T-cell (primary cell): ENCODE measurements around the gene MLH1. TPM values are rescaled to one million over a fixed set of nuclear protein-coding genes. Genes with fewer than 3 reads are reported as not detected.

ENCODE experiments used
- ATAC-seq, 4 experiments: fragments of 200-7000 bp in 3 of 4; fragments of 150-1000 bp in 1 of 4; cut with Tn5 transposase; replicated peaks in 1 of 4; 1 replicate in 3 of 4; 2 replicates in 1 of 4; pipeline ENCODE4 v1.10.0; 2021; ENCODE audit warnings: moderate library complexity in 3 of 4, mild to moderate bottlenecking in 2 of 4, moderate number of reproducible peaks in 1 of 4
- CTCF ChIA-PET, 2 donors: fragments of 300-600 bp; sonication (Branson Sonifier 250); formaldehyde crosslinking; loops; one replicate each; lab custom pipeline; 2022; ENCODE audit warnings: antibody characterized with exemption in 2 of 2; lab: Charles Lee
- POLR2A ChIA-PET, 2 donors: fragments of 300-600 bp; sonication (Branson Sonifier 250); formaldehyde crosslinking; loops; one replicate each; lab custom pipeline; 2022; ENCODE audit warnings: antibody characterized with exemption in 2 of 2; lab: Charles Lee
- DNase-seq, 35 experiments: peaks; one replicate each; pipeline versions ENCODE4 v3.0.0 to v3.0.0-alpha.2; 2013 to 2023
- H3K27ac ChIP-seq: one replicate; pipeline ENCODE4 v1.5.1; 2013; ENCODE audit warnings: low read length
- H3K27me3 ChIP-seq, 2 experiments: replicated peaks in 1 of 2; 1 replicate in 1 of 2; 2 replicates in 1 of 2; pipeline versions ENCODE4 v1.6.1 to v1.7.0; 2013; ENCODE audit warnings: low read length in 1 of 2, mixed read lengths in 1 of 2; ENCODE audit not compliant: control insufficient read depth in 2 of 2, insufficient read depth in 2 of 2; ENCODE audit errors: extremely low read depth in 1 of 2
- H3K36me3 ChIP-seq, 2 donors: 1 replicate in 1 of 2; 2 replicates in 1 of 2; pipeline versions ENCODE4 v1.6.1 to v1.7.0; 2013; ENCODE audit warnings: low read length in 1 of 2; ENCODE audit not compliant: control insufficient read depth in 2 of 2, insufficient read depth in 1 of 2; ENCODE audit errors: extremely low read depth in 1 of 2
- H3K4me1 ChIP-seq, 2 experiments: 1 replicate in 1 of 2; 2 replicates in 1 of 2; pipeline versions ENCODE4 v1.6.1 to v1.7.0; 2013; ENCODE audit warnings: low read length in 2 of 2, mixed read lengths in 1 of 2; ENCODE audit not compliant: insufficient read depth in 2 of 2, control insufficient read depth in 1 of 2; ENCODE audit errors: extremely low read depth in 1 of 2
- H3K4me3 ChIP-seq, 2 donors: 1 replicate in 1 of 2; 2 replicates in 1 of 2; pipeline versions ENCODE4 v1.5.1 to v1.7.0; 2013; ENCODE audit warnings: mild to moderate bottlenecking in 2 of 2, low read length in 1 of 2, moderate library complexity in 1 of 2; ENCODE audit not compliant: control insufficient read depth in 1 of 2; ENCODE audit errors: extremely low read depth in 1 of 2
- H3K9me3 ChIP-seq: 2 replicates; pipeline ENCODE4 v1.7.0; 2013
- H3K27ac Mint-ChIP-seq, 2 donors: one replicate each; pipeline ENCODE4 v1.8.0; 2020 to 2021; ENCODE audit warnings: mild to moderate bottlenecking in 2 of 2, mixed read lengths in 2 of 2
- H3K27me3 Mint-ChIP-seq, 2 donors: one replicate each; pipeline ENCODE4 v1.8.0; 2021 to 2022; ENCODE audit warnings: mixed read lengths in 2 of 2
- H3K36me3 Mint-ChIP-seq: one replicate; pipeline ENCODE4 v1.8.0; 2021; ENCODE audit warnings: mixed read lengths
- H3K4me1 Mint-ChIP-seq, 3 donors: one replicate each; pipeline ENCODE4 v1.8.0; 2020 to 2022; ENCODE audit warnings: mixed read lengths in 3 of 3, mild to moderate bottlenecking in 1 of 3
- H3K4me3 Mint-ChIP-seq, 3 donors: one replicate each; pipeline ENCODE4 v1.8.0; 2020 to 2022; ENCODE audit warnings: mild to moderate bottlenecking in 3 of 3, mixed read lengths in 3 of 3, moderate library complexity in 3 of 3
- H3K9me3 Mint-ChIP-seq, 3 donors: one replicate each; pipeline ENCODE4 v1.8.0; 2020 to 2022; ENCODE audit warnings: mixed read lengths in 3 of 3
- WGBS: methylation state at CpG from one replicate; pipeline ENCODE4 v1.1.5; 2013; ENCODE audit warnings: missing lambda C conversion rate; ENCODE audit not compliant: insufficient coverage; 5-methylcytosine and 5-hydroxymethylcytosine counted together
- total RNA-seq, 35 experiments: library from RNA in 6 of 35; stranded (reverse) in 6 of 35; fragments of 120-200 nt in 1 of 35; gene quantifications; one replicate each; pipeline versions ENCODE4 v1.2.1 to v1.2.4 and lab custom pipeline; 2013 to 2026

The MLH1 gene
- total RNA-seq, 5 donors from 2014 or later (not counting 1 experiment from before 2014, with no cell fraction given), result 24.7 to 32.4 (median 28.6) TPM

DNA sequence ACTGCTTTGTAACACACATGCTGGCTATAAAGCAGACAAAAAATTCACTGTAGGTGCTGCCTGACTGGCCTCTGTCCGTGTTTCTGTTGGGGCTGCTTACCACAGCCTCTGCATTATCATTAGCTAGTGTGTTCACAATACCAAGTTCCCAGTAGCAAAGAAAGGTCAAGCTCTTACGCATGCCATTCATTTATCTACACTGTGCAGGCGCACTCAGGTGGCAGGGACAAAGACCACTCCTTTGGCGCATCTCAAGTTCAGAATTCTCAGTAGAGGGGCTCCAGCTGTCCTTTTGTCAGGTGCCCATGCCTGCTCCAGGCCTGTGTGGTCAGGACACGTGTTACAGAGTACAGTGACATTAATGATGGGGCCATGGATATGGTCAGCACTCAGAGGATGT, 22.3 kb downstream of the MLH1 start:
- Histone ChIP-seq H3K27me3 (no peaks in the 10 kb centered on the region), H3K4me1 (no peaks in the 10 kb centered on the region), H3K9me3 (no peaks in the 10 kb centered on the region), H3K36me3 (peaks cover 5 to 77% of the 10 kb centered on the region in 2 donors), H3K27ac (no peak overlapping the region), H3K4me3 (no peak overlapping the region)
- H3K27ac Mint-ChIP-seq, result no peak overlapping the region
- H3K36me3 Mint-ChIP-seq, result peaks cover 66% of the 10 kb centered on the region
- ATAC-seq (no peak), DNase-seq (no peak)
- POLR2A ChIA-PET, result no interaction called here
- H3K9me3 Mint-ChIP-seq, result no peaks in the 10 kb centered on the region
- H3K4me1 Mint-ChIP-seq, result no peaks in the 10 kb centered on the region
- CTCF ChIA-PET, result interaction anchor here in 1 of 2 donors (0.6 kb wide), 1 partner anchor 23 kb away, joined by 3 read pairs; the partner anchor contains the start of gene EPM2AIP1
- no peaks in the 10 kb centered on the region for H3K27me3 Mint-ChIP-seq
- H3K4me3 Mint-ChIP-seq, result no peak overlapping the region
- WGBS, result 90% methylated on average over 2 of the region's 5 CpGs

- Histone ChIP-seq H3K4me3 (no peak overlapping the region), H3K27ac (no peak overlapping the region), H3K9me3 (no peaks in the 10 kb centered on the region), H3K4me1 (no peaks in the 10 kb centered on the region), H3K36me3 (peaks cover 13 to 77% of the 10 kb centered on the region in 2 donors), H3K27me3 (no peaks in the 10 kb centered on the region)
- Mint-ChIP-seq H3K27ac (no peak overlapping the region), H3K4me1 (peaks cover 0 to 4% (median 0%) of the 10 kb centered on the region in 3 donors), H3K4me3 (no peak overlapping the region), H3K36me3 (peaks cover 68% of the 10 kb centered on the region), H3K27me3 (no peaks in the 10 kb centered on the region), H3K9me3 (no peaks in the 10 kb centered on the region)
- DNase-seq (no peak), ATAC-seq (no peak)
- POLR2A ChIA-PET, result no interaction called here
- CTCF ChIA-PET, result no interaction called here
- no CpG with 5 or more reads among the region's 8 CpGs for WGBS
These were observed 23.6 kb downstream of the MLH1 start for GRCh38 chr3:37016903-37017302.

- Histone ChIP-seq H3K27ac (no peak overlapping the region), H3K36me3 (peaks cover 16 to 76% of the 10 kb centered on the region in 2 donors), H3K9me3 (no peaks in the 10 kb centered on the region), H3K4me1 (no peaks in the 10 kb centered on the region), H3K27me3 (no peaks in the 10 kb centered on the region), H3K4me3 (no peak overlapping the region)
- H3K27ac Mint-ChIP-seq, result no peak overlapping the region
- WGBS, result 100% methylated on average over 2 of the region's 3 CpGs
- no peak for ATAC-seq
- no peaks in the 10 kb centered on the region for H3K9me3 Mint-ChIP-seq
- CTCF ChIA-PET, result no interaction called here
- POLR2A ChIA-PET, result no interaction called here
- H3K27me3 Mint-ChIP-seq, result no peaks in the 10 kb centered on the region
- no peak for DNase-seq
- H3K4me1 Mint-ChIP-seq, result peaks cover 0 to 11% (median 0%) of the 10 kb centered on the region in 3 donors
- peaks cover 70% of the 10 kb centered on the region for H3K36me3 Mint-ChIP-seq
- H3K4me3 Mint-ChIP-seq, result no peak overlapping the region
These were observed 24.4 kb downstream of the MLH1 start for GRCh38 chr3:37017683-37018082.

GRCh38 chr3:37024092-37024491, 30.8 kb downstream of the MLH1 start:
- no peak overlapping the region for H3K27ac Mint-ChIP-seq
- ATAC-seq, result no peak
- H3K36me3 Mint-ChIP-seq, result peaks cover 69% of the 10 kb centered on the region
- no peaks in the 10 kb centered on the region for H3K27me3 ChIP-seq
- peaks cover 26 to 78% of the 10 kb centered on the region in 2 donors for H3K36me3 ChIP-seq
- WGBS, result no CpG with 5 or more reads among the region's 2 CpGs
- DNase-seq, result peak in 1 of 35 experiments; percentile 24
- ChIA-PET POLR2A (interaction anchor here (0.6 to 0.7 kb wide), 4 partner anchors 11 to 222 kb away, joined by 3 read pairs; no protein-coding TSS in a partner anchor), CTCF (interaction anchor here (0.6 to 2.0 kb wide), 10 partner anchors 17 to 1566 kb away, joined by 3 to 10 read pairs (median 4); no protein-coding TSS in a partner anchor)
- peaks cover 0 to 16% (median 0%) of the 10 kb centered on the region in 3 donors for H3K4me1 Mint-ChIP-seq
- no peak overlapping the region for H3K4me3 Mint-ChIP-seq
- no peaks in the 10 kb centered on the region for H3K9me3 Mint-ChIP-seq
- no peaks in the 10 kb centered on the region for H3K9me3 ChIP-seq
- no peaks in the 10 kb centered on the region for H3K4me1 ChIP-seq
- H3K27ac ChIP-seq, result no peak overlapping the region
- H3K4me3 ChIP-seq, result no peak overlapping the region
- no peaks in the 10 kb centered on the region for H3K27me3 Mint-ChIP-seq

DNA sequence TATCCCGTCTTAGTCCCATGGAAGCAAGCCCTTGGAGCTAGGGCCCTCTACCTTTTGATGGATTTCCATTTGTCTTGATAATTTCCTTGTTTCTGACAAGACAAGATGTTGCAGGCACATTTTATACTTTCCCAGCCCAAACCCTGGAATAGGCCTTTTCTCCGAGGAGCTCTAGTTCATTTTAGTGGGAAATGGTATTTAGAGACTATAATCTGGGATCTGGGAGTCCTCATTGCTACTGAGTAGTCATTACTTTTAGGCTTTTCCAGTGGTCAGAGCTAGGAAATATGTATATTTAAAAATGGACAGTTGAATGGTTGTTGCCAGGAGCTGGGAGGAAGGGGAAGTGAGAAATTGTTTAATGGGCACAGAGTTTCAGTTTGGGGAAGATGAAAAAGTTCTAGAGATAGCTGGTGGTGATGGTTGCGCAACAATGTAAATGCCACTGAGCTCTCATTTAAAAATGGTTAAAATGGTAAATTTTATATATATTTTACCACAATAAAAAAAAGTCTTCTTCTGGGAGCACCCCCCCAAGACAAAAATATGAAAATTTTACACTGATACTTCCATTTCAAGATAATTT, 31.6 kb downstream of the MLH1 start:
- H3K4me1 Mint-ChIP-seq, result peaks cover 0 to 16% (median 0%) of the 10 kb centered on the region in 3 donors
- H3K36me3 Mint-ChIP-seq, result peaks cover 65% of the 10 kb centered on the region
- no peaks in the 10 kb centered on the region for H3K27me3 Mint-ChIP-seq
- Histone ChIP-seq H3K9me3 (no peaks in the 10 kb centered on the region), H3K4me1 (no peaks in the 10 kb centered on the region), H3K27me3 (no peaks in the 10 kb centered on the region), H3K27ac (no peak overlapping the region), H3K4me3 (no peak overlapping the region), H3K36me3 (peaks cover 26 to 81% of the 10 kb centered on the region in 2 donors)
- DNase-seq, result no peak
- CTCF ChIA-PET, result interaction anchor here (0.8 to 2.0 kb wide), 9 partner anchors 16 to 232 kb away, joined by 3 to 10 read pairs (median 5); no protein-coding TSS in a partner anchor
- no peak overlapping the region for H3K4me3 Mint-ChIP-seq
- ATAC-seq, result no peak
- no peaks in the 10 kb centered on the region for H3K9me3 Mint-ChIP-seq
- 100% methylated on average over 2 of the region's 3 CpGs for WGBS
- H3K27ac Mint-ChIP-seq, result no peak overlapping the region
- POLR2A ChIA-PET, result interaction anchor here in 1 of 2 donors (0.6 to 1.0 kb wide), 3 partner anchors 14 to 111 kb away, joined by 3 to 5 read pairs (median 4); partner anchors contain the start of genes EPM2AIP1 and MLH1

DNA sequence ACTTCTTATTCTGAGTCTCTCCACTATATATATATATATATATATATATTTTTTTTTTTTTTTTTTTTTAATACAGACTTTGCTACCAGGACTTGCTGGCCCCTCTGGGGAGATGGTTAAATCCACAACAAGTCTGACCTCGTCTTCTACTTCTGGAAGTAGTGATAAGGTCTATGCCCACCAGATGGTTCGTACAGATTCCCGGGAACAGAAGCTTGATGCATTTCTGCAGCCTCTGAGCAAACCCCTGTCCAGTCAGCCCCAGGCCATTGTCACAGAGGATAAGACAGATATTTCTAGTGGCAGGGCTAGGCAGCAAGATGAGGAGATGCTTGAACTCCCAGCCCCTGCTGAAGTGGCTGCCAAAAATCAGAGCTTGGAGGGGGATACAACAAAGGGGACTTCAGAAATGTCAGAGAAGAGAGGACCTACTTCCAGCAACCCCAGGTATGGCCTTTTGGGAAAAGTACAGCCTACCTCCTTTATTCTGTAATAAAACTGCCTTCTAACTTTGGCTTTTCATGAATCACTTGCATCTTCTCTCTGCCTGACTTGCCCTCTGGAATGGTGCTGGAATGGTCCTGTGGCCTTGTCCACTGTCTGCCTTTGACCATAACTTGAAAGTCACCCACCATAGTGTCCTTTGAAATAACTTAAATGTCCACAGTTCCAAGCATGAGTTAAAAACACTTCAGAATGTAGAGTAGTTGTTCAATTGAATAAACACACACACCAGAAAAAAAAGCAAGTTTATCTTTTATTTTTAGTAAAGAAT, 32.4 kb downstream of the MLH1 start:
- WGBS, result 100% methylated on average over 3 of the region's 3 CpGs
- no peak for ATAC-seq
- no peaks in the 10 kb centered on the region for H3K9me3 Mint-ChIP-seq

More for the DNA sequence above, 32.4 kb downstream of the MLH1 start:
- H3K27ac ChIP-seq, result no peak overlapping the region
- H3K27ac Mint-ChIP-seq, result no peak overlapping the region
- no peaks in the 10 kb centered on the region for H3K27me3 ChIP-seq
- peaks cover 0 to 16% (median 0%) of the 10 kb centered on the region in 3 donors for H3K4me1 Mint-ChIP-seq
- peaks cover 26 to 80% of the 10 kb centered on the region in 2 donors for H3K36me3 ChIP-seq
- peaks cover 58% of the 10 kb centered on the region for H3K36me3 Mint-ChIP-seq
- POLR2A ChIA-PET, result interaction anchor here in 1 of 2 donors (0.7 to 1.0 kb wide), 2 partner anchors 13 to 32 kb away, joined by 4 to 5 read pairs; partner anchors contain the start of genes EPM2AIP1 and MLH1
- H3K4me3 ChIP-seq, result no peak overlapping the region
- no peak overlapping the region for H3K4me3 Mint-ChIP-seq
- H3K9me3 ChIP-seq, result no peaks in the 10 kb centered on the region
- H3K4me1 ChIP-seq, result no peaks in the 10 kb centered on the region
- DNase-seq, result no peak
- CTCF ChIA-PET, result interaction anchor here in 1 of 2 donors (1.7 kb wide), 1 partner anchor 188 kb away, joined by 6 read pairs; no protein-coding TSS in a partner anchor
- no peaks in the 10 kb centered on the region for H3K27me3 Mint-ChIP-seq
